KG1 (cell line): Measurements from ENCODE around the gene TPD52L1.
A peak's percentile ranks its signal among the peaks of the same experiment; 100 is the strongest.
"Not testable (repeated sequence)": the region's sequence is repeated elsewhere in the genome, so short reads cannot be mapped to it uniquely, and the experiment has no call there.

Experiments used
- DNase-seq: peaks from one replicate; lab custom pipeline; 2025; lab: John Stamatoyannopoulos, UW

The TPD52L1 gene, protein sequence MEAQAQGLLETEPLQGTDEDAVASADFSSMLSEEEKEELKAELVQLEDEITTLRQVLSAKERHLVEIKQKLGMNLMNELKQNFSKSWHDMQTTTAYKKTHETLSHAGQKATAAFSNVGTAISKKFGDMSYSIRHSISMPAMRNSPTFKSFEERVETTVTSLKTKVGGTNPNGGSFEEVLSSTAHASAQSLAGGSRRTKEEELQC

DNA sequence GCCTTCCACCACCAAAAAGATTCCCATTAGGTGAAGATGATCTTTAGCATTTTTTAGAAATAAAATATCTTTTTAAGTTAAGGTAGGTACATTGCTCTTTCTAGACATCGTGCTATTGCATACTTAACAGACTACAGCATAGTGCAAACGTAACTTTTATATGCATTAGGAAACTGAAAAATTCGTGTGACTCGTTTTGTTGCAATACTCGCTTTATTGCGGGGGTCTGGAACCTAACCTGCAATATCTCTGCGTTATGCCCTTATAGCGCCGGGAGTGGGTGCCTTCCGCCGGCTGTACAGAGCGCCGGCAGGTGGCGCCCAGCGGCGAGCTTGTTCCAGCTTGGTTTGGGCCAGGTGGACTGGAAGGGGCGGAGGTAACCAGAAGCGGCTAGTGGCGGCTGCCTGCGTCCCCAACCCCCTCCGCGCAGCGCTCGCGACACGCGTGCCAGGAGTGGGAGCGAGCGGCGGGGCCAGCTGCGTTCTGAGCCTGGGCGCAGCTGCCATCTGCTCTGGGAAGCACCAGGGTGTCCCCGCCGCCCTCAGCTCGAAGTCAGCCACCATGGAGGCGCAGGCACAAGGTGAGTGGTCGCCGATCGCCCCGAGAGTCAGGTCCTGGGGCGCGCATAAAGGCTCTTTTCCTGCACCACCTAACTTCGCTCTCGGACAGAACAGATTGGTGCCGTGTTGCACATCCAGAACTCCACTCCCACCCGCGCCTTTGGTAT lies at the start of gene TPD52L1:
TSS of gene TPD52L1 (plus strand) at position 383 of the 727 bp plus-strand sequence. CDS start at position 562, 179 bp downstream.
- DNase-seq = peak; percentile 16

DNA sequence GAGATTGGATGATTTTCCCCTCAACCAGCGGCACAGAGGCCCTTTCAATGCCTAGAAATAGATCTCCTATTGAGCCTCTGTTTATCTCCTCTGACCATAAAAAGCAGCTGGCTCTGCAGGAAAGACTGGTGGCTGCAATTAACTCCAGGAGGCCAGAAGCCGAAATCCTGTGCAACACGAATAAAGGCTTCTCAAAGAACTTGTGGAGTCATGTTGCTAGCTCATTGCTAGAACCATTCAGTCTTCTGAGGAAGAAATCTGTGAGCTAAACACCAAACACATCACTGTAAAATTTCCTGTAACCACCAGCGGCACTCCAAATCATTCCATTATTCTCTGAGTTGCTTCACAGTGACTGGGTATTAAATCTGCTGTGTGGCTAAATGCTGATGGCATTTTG lies 49.1 kb upstream of the TPD52L1 start:
- DNase-seq = no peak

DNA sequence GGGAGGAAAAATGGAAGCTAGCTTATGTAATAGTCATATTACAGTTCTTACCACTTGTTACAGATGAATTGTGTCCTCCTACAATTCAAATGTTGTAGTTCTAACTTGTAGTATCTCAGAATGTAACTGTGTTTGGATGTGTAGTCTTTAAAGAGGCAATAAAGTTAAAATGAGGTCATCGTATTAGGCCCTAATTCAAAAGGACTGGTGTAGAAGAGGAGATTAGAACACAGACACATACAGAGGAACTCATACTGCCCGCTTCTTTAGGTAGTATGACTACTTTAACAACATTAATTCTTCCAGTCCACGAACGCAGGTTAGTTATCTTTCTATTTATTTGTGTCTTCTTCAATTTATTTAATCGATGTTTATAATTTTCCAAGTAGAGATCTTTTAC lies 46.5 kb upstream of the TPD52L1 start:
- DNase-seq = no peak

DNA sequence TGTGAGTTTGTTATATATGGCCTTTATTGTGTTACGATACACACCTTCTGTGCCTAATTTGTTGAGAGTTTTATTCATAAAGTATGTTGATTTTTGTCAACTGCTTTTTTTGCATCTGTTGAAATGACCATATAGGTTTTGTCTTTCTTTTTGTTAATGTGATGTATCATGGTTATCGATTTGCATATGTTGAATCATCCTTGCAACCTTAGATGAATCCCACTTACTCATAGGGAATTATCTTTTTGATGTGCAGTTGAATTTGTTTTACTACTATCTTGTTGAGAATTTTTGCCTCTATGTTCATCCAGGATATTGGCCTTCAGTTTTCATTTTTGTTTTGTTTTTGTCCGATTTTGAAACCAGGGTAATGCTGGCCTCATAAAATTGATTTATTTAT lies 45.7 kb upstream of the TPD52L1 start:
- DNase-seq = no peak

DNA sequence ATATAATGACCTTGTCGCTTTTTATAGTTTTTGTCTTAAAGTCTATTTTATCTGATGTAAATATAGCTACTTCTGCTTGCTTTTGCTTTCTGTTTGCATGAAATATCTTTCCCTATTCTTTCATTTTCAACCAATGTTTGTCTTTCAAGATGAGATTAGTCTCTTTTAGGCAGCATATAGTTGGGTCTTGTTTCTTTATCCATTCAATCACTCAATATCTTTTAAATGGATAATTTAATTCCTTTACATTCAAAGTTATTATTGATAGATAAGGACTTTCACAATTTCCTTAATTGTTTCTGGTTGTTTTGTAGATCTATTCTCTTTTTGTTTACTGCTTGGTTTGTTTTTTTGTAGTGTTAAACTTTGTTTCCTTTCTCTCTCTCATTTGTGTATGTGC lies 43.5 kb upstream of the TPD52L1 start:
- DNase-seq = no peak

DNA sequence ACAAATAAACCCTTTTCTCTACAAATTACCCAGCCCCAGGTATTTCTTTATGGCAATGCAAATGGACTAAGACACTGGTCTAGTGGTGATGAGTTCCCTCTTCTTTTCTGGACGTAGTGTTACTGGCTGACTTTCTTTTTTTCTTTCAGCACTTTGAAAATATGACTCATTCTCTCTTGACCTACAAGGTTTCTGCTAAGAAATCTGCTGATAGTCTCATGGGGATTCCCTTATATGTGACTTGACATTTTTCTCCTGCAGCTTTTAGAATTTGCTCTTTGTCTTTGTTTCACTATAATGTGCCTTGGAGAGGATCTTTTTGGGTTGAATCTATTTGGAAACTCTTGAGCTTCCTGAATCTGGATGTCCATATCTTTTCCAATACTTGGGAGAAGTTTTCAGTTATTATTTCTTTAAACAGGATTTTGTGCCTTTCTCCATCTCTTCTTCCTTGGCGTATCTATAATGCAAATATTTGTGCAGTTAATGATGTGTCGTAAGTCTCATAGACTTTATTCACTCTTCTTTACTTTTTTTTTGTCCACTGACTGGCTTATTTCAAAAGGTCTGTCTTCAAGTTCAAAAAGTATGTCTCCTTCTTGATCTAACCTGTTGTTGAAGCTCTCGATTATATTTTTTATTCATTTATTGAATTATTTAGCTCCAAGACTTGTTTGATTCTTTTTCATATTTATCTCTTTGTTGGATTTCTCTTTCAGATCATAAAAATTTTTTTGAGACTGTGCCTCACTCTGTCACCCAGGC lies 42.2 kb upstream of the TPD52L1 start:
- no peak for DNase-seq

DNA sequence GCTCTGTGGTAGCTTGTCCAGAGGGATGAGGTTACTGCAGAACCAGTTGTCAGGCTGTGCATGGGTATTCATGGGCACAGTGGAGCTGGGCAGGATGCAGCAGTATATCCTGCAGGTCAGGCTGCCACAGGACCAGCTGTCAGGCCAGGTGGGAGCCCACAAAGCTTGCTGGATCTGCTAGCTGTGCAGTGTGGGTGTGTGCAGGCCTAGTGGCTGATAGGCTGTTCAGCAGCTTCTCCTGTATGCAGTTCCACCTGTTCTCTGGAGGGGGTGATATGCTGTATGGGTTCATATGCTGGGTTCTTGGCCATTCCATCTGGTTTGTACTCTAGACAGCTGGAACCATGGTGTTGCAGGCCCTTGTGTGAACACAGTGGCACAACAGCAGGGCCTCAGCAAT lies 40.6 kb upstream of the TPD52L1 start:
- DNase-seq = no peak

DNA sequence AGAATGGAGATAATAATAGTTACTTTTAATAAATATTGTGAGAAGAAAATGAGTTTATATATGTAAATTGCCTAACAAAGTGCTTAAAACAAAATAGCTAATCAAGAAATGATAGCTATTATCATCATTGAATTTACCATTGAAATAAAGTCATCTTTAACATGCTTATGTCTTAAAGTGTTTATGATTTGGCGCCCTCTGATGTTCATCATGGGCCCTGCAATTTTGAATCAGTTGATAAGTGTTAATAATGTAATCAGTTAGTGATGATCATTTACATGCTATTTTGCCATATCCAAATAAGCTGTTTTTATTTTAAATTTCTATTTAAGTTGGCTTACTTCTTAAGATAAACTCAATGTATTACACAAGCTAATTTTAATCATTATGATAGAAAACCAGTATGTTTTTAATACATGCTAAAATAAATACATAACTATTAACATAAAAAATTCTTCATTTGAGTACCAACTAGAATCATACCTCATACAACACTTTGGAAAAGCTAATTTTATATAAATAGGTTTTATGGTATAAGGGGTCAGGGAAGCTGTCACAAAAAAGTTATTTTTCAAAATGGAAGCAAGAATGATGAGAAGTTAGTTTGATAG lies 39.2 kb upstream of the TPD52L1 start:
- DNase-seq = peak; percentile 38

DNA sequence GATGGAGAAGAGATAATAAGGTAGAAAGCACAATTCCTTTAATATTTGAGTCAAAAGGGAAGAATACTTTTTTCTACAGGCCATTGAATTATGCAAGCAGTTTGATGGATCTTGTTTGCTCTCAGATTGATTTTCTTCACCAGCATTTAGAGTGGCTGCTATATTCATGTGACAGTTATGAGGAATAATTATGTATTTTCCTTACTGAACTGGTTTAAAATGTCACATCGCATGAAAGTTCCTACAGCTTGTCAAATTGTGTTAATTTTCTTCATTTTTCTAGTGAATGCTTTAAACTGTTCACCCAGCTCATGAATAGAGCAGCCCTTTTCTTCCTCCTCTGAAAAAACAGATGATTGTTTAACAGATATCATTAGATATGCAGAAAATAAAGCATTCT lies 37.4 kb upstream of the TPD52L1 start:
- DNase-seq = no peak

DNA sequence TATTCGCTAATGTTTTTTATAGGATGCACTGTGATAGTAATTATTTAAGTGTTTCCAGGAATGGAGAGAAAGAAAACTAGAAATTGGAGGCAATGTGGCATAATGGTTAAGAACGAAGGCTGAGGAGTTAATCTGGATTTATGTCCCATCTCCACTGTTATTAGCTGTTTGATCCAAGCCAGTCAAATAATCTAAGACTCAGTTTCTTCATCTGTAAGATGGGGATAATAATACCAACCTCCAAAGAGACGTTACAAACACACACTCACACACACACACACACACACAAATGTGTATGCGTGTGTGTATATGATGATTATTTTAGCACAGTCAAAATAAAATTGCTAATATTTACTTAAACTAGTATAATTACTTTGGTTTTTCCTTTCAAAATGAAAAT lies 36.9 kb upstream of the TPD52L1 start:
- no peak for DNase-seq

DNA sequence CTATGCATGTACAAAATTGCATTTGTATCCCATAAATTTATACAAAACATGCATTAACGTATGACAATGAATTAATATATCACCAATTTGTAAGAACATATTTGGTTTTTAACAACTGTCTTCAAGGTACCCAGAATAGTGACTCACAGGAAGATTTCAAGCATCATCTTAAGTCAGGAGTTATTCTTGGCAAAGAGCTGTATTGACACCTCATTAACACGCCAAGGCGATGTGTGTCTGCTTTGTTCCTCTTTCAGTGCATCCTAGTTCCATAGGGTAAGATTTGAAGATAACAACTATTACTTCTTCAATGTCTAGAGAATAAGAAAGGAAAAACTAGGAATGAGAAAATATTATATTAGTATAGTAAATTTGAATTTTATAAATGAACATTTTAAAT lies 35.8 kb upstream of the TPD52L1 start:
- no peak for DNase-seq

DNA sequence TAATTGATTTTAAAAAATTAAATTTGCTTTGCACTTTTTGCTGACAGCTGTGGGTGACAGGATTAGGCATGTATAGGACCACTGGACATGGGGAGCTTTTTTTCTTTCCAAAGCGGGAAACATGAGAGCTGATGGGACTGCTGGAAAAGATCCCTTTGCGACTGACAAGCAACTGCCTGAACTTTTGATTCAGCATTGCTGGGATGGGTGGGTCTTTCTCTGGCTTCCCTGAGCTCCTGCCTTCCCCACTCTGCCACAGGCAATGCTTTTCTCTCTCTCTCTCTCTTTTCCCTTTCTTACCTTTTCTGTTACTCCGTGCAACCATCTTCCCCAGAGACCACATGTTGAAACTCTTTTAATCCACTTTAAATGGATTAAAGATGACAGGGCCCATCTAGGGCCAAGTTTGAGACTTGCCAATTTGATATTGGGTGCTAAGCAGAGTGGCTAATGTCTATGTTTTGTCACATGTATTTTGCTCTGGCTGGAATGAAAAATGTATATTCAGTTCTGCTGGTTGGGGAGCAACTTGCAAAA lies 33.5 kb upstream of the TPD52L1 start:
- no peak for DNase-seq

DNA sequence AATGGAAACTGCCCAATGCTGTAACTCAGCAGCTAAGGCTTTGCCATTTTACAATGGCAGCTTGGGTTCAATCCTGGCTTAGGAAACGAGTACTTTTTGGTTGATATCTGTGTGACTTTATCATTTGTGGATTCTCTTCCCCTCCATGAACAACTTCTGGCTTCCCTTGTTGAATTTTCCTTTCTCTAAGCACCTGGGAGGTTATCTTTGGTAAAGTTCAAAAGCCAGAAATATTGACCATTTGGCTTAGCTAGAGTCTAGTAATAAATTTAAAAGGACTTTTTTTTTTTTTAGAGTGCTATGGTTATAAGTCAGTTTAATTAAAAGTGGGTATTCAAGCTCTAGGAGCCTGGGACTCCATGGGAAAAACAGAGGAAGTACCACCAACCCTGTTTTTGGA lies 31.7 kb upstream of the TPD52L1 start:
- DNase-seq = no peak

DNA sequence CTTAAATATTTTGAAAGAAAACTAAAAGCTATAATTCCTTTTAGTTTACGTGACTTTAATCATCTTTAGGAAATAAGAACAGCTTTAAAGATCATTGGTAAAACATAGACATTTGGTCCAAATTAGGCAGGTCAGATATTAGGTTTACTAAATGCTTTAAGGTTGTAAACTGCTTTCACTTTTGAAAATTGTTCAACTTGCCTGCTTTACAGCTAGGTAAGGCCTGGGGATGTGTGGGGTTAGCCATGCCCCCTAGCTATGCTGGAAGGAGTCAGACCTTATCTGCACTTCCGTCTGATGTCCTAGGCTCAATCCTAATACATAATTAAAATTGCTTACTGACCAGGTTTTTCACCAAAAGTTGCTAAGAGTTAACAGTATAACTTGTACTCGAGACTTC lies 30.5 kb upstream of the TPD52L1 start:
- DNase-seq = no peak

DNA sequence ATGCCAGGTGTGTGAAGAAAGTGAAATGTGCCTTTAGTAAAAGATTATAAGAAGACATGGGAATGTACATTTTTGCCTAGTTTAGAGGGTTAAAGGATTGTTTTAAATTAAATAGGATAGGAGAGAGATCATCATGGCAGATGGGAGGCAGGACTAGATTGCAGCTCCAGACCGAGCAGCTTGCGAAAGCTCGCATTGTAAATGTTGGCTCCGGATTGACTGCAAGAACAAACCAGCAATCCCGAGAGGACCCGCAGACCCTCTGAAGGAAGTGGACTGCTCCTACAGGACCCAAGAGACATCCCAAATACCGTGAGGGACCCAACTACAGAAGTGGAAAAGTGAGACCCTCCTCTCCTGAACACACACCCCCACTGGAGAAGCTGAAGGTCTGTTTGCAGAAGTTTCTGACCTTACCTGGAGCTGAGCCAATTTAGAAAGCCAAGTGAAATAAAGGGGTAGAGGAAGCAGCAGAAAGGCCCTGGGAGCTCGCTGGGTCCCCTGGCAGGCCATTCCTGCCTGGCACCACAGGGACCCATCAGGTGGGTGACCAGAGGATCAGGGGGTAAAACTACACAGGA lies 30.0 kb upstream of the TPD52L1 start:
- DNase-seq = no peak

DNA sequence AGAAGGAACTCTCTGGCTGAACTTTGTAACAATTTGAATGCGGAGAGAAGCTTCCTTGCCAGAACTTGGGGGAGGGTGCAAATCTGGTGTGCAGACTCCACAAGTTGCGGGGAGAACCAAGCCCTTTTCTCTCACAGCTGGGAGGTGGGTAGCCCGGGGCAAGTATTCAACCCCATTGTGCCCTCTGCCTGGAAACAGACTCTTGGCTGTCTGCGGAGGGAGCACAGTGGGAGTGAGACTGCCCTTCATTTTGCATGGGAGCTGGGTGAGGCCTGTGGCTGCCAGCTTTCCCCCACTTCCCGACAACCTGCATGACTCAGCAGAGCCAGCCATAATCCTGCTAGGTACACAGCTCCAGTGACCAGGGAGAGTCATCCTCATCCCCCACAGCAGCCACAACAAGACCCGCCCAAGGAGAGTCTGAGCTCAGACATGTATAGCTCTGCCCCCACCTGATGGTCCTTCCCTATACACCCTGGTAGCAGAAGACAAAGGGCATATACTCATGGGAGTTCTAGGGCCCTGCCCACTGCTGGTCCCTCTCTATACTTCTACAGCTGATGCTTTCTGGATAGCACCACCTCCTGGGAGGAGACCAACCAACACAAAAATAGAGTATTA lies 29.4 kb upstream of the TPD52L1 start:
- no peak for DNase-seq

DNA sequence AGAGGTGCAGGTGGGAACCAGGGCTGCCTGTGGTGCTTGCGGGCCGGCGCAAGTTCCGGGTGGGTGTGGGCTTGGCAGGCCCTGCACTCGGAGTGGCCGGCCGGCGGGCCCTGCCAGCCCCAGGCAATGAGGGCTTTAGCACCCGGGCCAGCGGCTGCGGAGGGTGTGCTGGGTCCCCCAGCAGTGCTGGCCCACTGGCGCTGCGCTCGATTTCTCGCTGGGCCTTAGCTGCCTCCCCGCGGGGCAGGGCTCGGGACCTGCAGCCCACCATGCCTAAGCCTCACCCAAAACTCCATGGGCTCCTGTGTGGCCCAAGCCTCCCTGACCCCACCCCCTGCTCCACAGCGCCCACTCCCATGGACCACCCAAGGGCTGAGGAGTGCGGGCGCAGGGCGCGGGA lies 27.7 kb upstream of the TPD52L1 start:
- DNase-seq = not testable (repeated sequence)

DNA sequence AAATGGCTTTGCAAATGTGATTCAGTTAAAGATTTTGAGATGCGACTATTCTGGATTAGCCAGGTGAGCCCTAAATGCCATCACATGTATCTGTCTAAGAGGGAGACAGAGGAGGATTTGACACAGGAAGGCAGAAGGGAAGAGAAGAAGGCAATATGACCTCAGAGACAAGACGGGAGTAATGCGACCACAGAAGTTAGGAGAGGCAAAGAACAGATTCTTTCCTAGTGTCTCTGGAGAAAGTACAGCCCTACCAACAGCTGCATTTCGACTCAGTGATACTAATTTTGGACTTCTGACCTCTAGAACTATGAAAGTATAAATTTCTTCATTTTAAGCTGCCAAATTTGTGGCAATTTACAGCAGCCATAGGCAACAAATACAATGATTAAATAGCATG lies 24.2 kb upstream of the TPD52L1 start:
- DNase-seq = no peak

DNA sequence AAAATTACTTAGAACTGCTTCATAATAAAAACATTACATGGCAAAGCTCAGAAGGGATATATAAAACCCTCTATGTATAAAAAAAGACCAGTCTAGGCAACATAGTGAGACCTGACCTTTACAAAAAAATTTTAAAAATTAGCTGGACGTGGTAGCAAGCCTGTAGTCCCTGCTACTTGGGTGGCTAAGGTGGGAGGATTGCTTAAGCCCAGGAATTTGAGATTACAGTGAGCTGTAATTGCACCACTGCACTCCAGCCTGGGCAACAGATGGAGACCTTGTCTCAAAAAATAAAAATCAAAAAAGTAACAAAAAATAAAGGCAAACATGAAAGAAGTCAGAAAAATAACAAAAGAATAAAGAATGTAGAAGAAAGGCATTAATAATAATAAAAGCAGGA lies 21.5 kb upstream of the TPD52L1 start:
- no peak for DNase-seq

DNA sequence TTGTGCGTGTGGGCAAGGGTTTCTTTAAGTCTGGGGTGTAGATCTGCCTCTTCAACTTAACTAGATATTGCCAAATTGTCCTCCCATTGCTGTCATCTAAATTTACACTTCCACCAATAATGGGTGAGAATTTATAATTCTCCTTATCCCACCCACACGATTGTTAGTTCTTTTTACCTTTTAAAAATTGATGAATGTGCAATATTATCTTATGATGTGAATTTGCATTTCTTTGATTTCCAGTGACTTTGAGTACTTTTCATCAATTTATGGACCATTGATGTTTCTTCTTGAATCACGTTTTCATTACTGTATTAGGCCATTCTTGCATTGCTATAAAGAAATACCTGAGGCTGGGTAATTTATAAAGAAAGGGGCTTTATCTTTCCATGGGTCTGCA lies 17.2 kb upstream of the TPD52L1 start:
- DNase-seq = no peak

DNA sequence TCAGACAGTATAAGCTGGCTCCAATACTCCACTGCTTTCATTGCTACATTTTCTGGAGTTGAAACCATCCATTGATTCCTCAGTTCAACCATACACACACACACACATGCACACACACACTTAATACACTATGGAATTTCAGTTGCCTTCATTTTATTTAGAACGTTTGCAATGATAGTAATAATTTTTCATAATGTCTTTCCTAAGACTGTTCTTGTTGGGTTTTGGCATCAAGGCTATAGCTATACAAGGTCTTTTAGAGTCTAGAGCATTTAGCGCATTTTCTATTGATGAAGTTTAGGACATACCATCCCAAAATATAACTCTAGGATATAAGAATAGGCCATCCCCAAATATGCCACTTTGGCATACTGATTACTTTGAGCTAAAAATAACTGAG lies 15.5 kb upstream of the TPD52L1 start:
- DNase-seq = no peak

DNA sequence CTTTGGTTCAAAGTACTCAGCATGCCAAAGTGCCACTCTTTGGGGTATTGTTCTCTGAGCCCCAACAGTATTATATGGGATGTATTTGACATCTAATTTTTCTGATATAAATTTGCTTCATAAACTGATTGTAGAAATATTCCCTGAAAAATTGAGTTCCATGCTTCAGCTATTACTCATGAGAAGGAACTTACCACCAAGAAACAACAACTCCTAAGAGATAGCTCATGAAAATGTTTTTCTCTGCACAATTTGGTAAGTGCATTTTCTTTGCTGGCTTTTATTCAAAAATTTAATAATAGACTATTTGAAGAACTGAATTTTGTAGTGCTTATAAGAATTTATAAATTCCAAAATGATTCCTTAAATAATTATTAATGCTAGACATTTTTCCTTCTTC lies 12.8 kb upstream of the TPD52L1 start:
- DNase-seq = no peak
